OCI-LY3 (cell line): Measurements from ENCODE around the gene GPC3.

Experiments
- H2AFZ ChIP-seq: fragments of 200-600, 300-600 bp; shearing (Covaris generic); 2 replicates; pipeline ENCODE4 v1.6.0; 2014; ENCODE audit warnings: antibody characterized with exemption, low read depth, low read length
- H3K27ac ChIP-seq: fragments of 200-600, 300-600 bp; sonication (generic); 2 replicates; pipeline ENCODE4 v1.5.1; 2014; ENCODE audit warnings: mild to moderate bottlenecking, low read length, moderate library complexity, mixed read lengths
- H3K27me3 ChIP-seq: fragments of 200-600, 300-600 bp; sonication (generic); 2 replicates; pipeline ENCODE4 v1.6.1; 2014; ENCODE audit warnings: low read depth, low read length, mixed read lengths
- H3K36me3 ChIP-seq: fragments of 200-600, 300-600 bp; sonication (generic); replicated peaks from 2 replicates; pipeline ENCODE3; 2014; ENCODE audit warnings: low read depth, low read length, mixed read lengths
- H3K4me1 ChIP-seq: fragments of 300-600, 200-600 bp; sonication (generic); 2 replicates; pipeline ENCODE4 v1.6.1; 2014; ENCODE audit warnings: low read length, mixed read lengths
- H3K4me2 ChIP-seq: fragments of 200-600, 300-600 bp; sonication (generic); 2 replicates; pipeline ENCODE4 v1.6.1; 2014; ENCODE audit warnings: low read length, mixed read lengths
- H3K4me3 ChIP-seq: fragments of 300-600, 200-600 bp; sonication (generic); 2 replicates; pipeline ENCODE4 v1.5.1; 2014; ENCODE audit warnings: antibody characterized with exemption, mild to moderate bottlenecking, low read length, moderate library complexity
- H3K79me2 ChIP-seq: fragments of 300-600, 200-600 bp; shearing (Covaris generic); 2 replicates; pipeline ENCODE4 v1.6.1; 2014; ENCODE audit warnings: mild to moderate bottlenecking, low read length, mixed read lengths
- H3K9ac ChIP-seq: fragments of 300-600, 200-600 bp; shearing (Covaris generic); 2 replicates; pipeline ENCODE4 v1.6.0; 2014; ENCODE audit warnings: mild to moderate bottlenecking, low read length, moderate library complexity
- H3K9me3 ChIP-seq: fragments of 200-600, 300-600 bp; shearing (Covaris generic); 2 replicates; pipeline ENCODE4 v1.6.1; 2014; ENCODE audit warnings: low read length, mixed read lengths; ENCODE audit not compliant: insufficient read depth
- H4K20me1 ChIP-seq: fragments of 200-600, 300-600 bp; sonication (generic); 2 replicates; pipeline ENCODE4 v1.6.1; 2016; ENCODE audit warnings: low read length, mixed read lengths; ENCODE audit not compliant: insufficient read depth
- EZH2phosphoT487 ChIP-seq: fragments of 200-600 bp; shearing (Covaris generic); IDR thresholded peaks from 2 replicates; pipeline ENCODE4 v1.6.1; 2018; ENCODE audit warnings: antibody characterized with exemption, mixed run types, low read depth
- TF ChIP-seq, protein P1 (sequence below): fragments of 200-600, 300-600 bp; sonication (generic); IDR thresholded peaks from 2 replicates; pipeline ENCODE4 v1.5.1; 2014; ENCODE audit warnings: antibody characterized with exemption, low read length, low read depth

GPC3 gene

GRCh38 chrX:133746593-133746992, 238.8 kb downstream of the GPC3 start:
- Histone ChIP-seq H3K79me2 (no peaks in the 10 kb centered on the region), H3K27me3 (no peaks in the 10 kb centered on the region), H3K9ac (no peak overlapping the region), H3K4me1 (no peaks in the 10 kb centered on the region), H4K20me1 (no peaks in the 10 kb centered on the region), H3K27ac (no peak overlapping the region), H3K4me2 (no peak overlapping the region), H3K4me3 (no peak overlapping the region), H3K9me3 (no peaks in the 10 kb centered on the region), H2AFZ (no peak overlapping the region), H3K36me3 (no peaks in the 10 kb centered on the region)
- TF ChIP-seq, protein P1, sequence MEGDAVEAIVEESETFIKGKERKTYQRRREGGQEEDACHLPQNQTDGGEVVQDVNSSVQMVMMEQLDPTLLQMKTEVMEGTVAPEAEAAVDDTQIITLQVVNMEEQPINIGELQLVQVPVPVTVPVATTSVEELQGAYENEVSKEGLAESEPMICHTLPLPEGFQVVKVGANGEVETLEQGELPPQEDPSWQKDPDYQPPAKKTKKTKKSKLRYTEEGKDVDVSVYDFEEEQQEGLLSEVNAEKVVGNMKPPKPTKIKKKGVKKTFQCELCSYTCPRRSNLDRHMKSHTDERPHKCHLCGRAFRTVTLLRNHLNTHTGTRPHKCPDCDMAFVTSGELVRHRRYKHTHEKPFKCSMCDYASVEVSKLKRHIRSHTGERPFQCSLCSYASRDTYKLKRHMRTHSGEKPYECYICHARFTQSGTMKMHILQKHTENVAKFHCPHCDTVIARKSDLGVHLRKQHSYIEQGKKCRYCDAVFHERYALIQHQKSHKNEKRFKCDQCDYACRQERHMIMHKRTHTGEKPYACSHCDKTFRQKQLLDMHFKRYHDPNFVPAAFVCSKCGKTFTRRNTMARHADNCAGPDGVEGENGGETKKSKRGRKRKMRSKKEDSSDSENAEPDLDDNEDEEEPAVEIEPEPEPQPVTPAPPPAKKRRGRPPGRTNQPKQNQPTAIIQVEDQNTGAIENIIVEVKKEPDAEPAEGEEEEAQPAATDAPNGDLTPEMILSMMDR, result no peak
- no peak for TF ChIP-seq EZH2phosphoT487

DNA sequence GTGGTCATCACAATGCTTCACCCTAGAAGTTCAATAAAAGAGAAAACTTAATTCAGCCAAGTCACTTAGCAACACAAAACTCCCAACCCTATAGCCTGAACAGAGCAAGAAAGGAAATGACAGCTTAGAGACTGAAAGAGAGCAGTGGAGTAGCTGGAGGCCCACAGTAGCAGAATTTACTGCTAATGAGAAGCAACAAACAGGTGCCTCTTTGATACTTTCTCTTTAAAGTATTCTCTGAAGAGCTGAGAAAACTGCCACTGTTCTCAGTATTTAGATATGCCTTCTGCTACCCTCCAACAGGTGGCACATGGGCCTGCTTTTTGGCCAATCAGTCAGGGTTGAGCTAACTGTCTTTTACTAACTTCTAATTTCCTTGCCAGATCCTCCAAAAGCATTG, 240.0 kb downstream of the GPC3 start:
- H4K20me1 ChIP-seq, result no peaks in the 10 kb centered on the region

DNA sequence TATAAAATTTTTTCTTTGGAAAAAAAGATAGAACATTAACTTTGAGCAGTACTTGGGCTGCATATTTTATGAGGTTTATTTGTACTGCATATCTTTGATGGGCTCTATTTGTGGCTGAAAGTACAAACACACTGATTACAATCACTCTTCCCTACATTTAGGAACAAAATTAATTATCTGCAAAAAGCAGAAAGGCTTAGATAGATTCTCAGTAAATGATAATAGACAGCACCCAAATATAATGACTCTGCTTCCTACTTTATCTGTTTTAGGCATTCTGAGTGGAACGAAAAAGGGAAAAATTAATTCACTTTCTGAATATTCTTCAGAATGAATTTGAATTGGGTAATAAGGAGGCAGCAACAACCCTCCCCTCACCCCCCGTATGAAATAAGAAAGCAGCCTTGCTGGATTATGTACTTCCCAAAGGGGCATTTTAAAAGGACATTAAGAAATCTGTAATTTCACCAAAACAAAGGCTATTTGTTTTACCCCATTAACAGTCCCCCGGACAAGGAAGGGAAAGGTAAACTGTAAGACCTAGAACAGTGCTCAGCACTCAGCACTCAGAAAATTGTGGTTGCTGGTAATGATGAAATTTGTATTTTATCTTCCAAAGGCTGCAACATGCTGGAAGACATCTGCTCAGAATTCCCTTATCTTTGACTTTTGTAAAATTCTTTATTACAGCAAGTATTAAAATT, 242.6 kb downstream of the GPC3 start:
- no peak overlapping the region for H3K4me2 ChIP-seq
- no peak overlapping the region for H3K9ac ChIP-seq
- H3K36me3 ChIP-seq, result no peaks in the 10 kb centered on the region
- no peaks in the 10 kb centered on the region for H3K27me3 ChIP-seq
- TF ChIP-seq EZH2phosphoT487, result no peak
- TF ChIP-seq, protein P1, result no peak
- H3K27ac ChIP-seq, result no peak overlapping the region
- H3K79me2 ChIP-seq, result no peaks in the 10 kb centered on the region
- H3K4me3 ChIP-seq, result no peak overlapping the region
- no peaks in the 10 kb centered on the region for H3K4me1 ChIP-seq
- no peaks in the 10 kb centered on the region for H3K9me3 ChIP-seq
- no peaks in the 10 kb centered on the region for H4K20me1 ChIP-seq
- no peak overlapping the region for H2AFZ ChIP-seq

More for the DNA sequence above, 240.0 kb downstream of the GPC3 start:
- H3K27me3 ChIP-seq, result no peaks in the 10 kb centered on the region
- TF ChIP-seq, protein P1, result peak; percentile 49
- TF ChIP-seq EZH2phosphoT487, result no peak
- H3K4me2 ChIP-seq, result no peak overlapping the region
- H3K9ac ChIP-seq, result no peak overlapping the region
- H2AFZ ChIP-seq, result no peak overlapping the region
- no peaks in the 10 kb centered on the region for H3K79me2 ChIP-seq
- H3K27ac ChIP-seq, result no peak overlapping the region
- H3K36me3 ChIP-seq, result no peaks in the 10 kb centered on the region
- no peak overlapping the region for H3K4me3 ChIP-seq
- H3K4me1 ChIP-seq, result no peaks in the 10 kb centered on the region
- no peaks in the 10 kb centered on the region for H3K9me3 ChIP-seq

- no peaks in the 10 kb centered on the region for H3K9me3 ChIP-seq
- TF ChIP-seq, protein P1, result no peak
- TF ChIP-seq EZH2phosphoT487, result no peak
- no peaks in the 10 kb centered on the region for H3K4me1 ChIP-seq
- H3K27ac ChIP-seq, result no peak overlapping the region
- H3K4me2 ChIP-seq, result no peak overlapping the region
- no peaks in the 10 kb centered on the region for H3K79me2 ChIP-seq
- H3K36me3 ChIP-seq, result no peaks in the 10 kb centered on the region
- no peaks in the 10 kb centered on the region for H4K20me1 ChIP-seq
- H2AFZ ChIP-seq, result no peak overlapping the region
- no peak overlapping the region for H3K4me3 ChIP-seq
- no peaks in the 10 kb centered on the region for H3K27me3 ChIP-seq
- H3K9ac ChIP-seq, result no peak overlapping the region
Measured at GRCh38 chrX:133741303-133741702, 244.1 kb downstream of the GPC3 start.
